GM18873 (cell line): Measurements from ENCODE around the gene PDF.
"Not testable (repeated sequence)": the region's sequence is repeated elsewhere in the genome, so short reads cannot be mapped to it uniquely, and the experiment has no call there.

Source experiments
- ATAC-seq: cut with Tn5 transposase; IDR thresholded peaks from one replicate; pipeline ENCODE4 v1.9.1; 2021; ENCODE audit warnings: mild to moderate bottlenecking, moderate library complexity, moderate number of reproducible peaks; ENCODE audit not compliant: unreplicated experiment, low FRiP score

PDF gene, protein sequence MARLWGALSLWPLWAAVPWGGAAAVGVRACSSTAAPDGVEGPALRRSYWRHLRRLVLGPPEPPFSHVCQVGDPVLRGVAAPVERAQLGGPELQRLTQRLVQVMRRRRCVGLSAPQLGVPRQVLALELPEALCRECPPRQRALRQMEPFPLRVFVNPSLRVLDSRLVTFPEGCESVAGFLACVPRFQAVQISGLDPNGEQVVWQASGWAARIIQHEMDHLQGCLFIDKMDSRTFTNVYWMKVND

DNA sequence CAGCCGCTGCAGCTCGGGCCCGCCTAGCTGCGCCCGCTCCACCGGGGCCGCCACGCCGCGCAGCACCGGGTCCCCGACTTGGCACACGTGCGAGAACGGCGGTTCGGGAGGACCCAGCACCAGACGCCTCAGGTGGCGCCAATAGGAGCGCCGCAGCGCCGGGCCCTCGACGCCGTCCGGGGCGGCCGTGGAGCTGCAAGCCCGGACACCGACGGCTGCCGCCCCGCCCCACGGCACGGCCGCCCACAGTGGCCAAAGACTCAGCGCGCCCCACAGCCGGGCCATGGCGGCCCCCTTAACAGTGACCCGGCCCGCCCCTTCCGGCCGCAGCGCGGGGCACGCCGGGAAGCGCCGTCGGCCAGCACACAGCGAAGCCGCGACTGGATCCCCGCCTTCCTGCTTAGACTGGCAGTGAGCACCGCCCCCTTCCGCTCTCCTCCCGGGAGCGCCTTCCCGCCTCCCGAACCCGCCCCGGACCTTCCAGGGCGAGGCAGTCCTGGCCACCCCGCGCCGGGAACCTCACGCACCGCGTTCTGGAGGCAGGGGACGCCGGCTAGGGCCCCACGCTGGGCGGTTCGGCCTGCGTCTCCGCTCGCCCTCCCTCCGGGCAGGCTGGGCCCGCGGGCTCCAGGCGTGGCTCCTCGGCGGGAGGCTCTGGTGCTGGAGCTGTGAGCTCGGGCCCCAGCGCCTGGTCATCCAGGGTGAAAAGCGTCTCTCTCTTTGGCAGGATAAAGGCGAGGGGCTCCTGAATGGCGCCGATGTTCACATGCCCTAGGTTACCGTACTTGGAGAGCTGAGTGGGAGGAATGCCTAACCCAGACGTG is at the start of gene PDF:
Gene PDF, minus strand, starts transcription at position 303 of the 824 bp plus-strand sequence. Its CDS starts 18 bp downstream, at position 285.
- peak; percentile 75 for ATAC-seq

DNA sequence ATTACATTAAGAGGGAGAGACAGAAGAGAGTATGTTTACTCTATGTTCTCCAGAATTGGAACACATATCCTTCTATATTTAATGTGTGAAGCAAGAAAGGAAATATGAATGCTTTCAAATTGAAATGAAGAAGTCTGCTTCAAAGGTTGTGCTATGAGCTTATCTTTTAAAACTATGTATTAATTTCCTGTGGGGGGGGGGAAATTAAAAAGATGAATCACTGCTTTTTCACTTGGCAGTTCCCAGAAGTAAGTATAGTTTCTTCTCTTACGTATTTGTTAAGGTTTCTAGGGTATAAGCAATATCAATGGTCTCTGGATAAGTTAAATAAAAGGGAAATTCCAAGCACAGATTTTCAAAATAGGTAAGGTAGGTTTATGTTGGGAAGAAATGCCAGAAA is 48.4 kb upstream of the PDF start:
- no peak for ATAC-seq

DNA sequence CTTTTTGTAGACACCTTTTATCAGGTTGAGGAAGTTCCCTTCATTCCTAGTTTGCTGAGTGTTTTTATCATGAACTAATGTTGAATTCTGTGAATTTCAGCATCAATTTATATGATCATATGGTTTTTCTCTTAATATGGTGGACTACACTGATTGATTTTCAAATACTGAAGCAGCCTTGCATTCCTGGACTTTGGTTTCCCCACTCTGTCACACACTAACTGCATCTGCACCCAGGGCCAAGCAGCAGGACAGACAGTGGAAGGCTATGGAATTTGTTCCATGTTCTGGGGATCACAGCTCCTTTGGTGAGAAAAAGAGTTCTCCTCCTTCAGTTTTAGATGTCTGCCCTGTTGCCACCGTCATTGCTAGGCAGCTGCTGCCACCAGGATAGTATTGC is 47.6 kb upstream of the PDF start:
- ATAC-seq, result no peak

DNA sequence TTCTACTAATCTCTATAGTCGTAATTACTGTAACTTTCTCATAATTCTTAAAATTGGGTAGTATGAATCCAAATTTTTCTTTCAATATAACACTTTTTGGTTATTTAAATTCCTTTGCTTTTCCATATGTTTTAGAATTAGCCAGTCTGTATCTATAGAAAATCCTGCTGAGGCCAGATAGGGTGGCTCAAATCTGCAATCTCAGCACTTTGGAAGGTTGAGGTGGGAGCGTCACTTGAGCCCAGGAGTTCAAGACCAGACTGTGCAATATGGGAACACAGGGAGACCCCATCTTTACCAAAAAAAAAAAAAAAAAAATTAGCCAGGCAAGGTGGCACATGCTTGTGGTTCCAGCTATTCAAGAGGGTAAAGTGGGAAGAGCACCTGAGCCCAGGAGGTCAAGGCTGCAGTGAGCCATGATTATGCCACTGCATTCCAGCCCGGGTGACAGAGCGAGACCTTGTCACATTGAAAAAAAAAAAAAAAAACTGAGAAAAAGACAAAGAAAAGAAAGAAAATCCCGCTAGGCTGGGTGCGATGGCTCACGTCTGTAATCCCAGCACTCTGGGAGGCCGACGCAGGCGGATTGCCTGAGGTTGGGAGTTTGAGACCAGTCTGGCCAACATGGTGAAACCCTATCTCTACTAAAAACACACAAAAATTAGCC is 46.1 kb upstream of the PDF start:
- no peak for ATAC-seq

DNA sequence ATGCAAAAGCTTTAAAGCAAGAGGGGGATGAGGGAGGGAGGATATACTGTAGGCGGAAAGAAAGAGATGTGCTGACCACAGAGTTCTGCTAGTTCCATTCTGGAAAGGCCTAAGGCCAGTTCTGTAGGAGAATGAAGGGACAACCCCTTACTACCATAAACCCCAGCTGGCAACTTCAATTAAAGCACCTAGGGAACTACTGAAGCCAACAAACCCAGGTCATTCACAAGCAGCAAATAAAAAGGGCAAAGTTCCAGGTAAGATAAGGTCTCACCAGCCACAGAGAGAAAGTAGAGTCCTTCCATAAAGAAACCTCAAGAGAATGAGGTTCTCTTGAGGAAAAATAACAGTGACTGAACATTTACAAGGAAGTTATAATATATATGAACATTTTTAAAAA is 42.6 kb upstream of the PDF start:
- no peak for ATAC-seq

DNA sequence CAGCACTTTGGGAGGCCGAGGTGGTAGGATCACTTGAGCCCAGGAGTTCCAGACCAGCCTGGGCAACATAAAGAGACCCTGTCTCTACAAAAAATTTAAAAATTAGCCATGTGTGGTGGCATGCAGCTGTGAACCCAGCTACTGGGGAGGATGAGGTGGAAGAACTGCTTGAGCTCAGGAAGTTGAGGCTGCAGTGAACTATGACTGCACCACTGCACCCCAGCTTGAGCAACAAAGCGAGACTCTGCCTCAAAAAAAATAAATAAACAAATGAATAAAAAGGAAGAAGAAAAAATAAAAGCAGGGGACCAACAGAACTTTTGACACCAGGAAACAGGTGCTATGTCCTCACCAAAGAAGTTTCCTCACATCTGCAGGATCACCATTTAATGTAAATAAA is 41.2 kb upstream of the PDF start:
- ATAC-seq, result no peak

DNA sequence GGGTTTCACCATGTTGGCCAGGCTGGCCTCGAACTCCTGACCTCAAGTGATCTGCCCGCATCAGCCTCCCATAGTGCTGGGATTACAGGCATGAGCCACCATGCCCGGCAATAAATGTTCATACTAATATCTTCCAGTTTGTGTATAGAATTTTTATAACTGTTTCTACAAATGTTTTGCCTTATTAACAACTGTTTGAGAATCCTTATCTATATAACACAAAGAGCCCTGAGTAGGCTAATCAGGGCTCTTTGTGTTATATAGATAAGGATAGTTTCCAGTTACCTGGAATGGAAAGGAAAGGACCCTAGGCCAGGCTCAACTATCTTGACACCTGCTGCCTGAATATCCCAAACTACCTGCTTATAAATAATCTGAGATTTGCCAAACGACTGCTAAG is 38.5 kb upstream of the PDF start:
- ATAC-seq, result no peak

DNA sequence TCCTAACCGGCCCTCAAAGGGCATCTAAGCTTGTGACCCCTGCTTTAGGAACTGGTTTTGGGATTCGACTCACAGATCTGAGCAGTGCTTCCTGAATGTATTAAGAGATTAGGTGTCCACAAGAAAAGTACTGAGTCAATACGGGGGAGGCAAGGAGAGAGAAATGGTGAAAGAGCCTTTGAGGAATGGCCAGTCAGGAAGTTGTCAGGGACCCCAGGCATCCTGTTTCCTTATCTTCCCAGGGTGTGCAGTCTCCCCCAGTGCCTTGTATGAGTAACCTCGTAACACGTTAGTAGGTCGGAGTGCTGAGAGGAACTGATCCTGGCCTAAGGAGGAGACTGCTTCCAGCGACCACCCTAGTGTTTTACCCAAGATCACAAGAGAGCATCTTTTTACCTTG is 37.6 kb upstream of the PDF start:
- no peak for ATAC-seq

DNA sequence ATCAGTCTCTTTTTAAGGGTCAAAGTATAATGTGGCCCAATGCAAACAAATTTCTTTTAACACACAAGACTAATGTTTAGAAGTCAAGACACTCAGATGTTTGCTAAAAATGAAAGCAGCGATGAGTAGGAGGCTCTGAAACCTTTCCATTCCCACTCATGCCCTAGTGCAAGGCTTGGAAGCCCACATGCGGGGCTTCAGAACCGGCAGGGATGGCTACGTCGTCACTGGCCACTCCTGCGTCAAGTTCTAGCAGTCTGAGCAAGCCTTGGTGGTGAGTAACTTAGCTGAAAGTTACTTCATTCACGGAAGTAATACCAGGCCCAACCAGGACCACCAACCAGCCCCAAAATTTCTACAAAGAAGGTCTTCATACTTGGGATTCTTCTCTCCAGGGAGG is 36.0 kb upstream of the PDF start:
- ATAC-seq, result no peak

DNA sequence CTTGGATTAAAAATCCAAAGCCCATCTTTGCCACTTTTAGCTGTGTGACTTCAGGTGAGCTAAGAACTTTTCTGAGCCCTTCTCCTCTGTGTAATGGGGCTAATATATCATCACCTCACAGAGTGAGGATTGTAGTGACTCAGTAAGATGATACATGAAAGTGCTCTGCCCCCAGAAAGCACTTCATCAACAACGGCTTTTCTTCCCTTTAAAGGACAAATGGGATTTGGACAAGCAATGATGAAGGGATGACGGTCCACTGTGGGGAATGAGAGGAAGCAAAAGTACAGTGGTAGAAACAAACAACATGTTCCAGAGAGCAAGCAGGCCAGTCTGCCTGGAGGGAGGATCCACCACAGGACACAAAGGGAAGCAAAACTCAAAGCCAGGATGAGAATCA is 35.5 kb upstream of the PDF start:
- no peak for ATAC-seq

DNA sequence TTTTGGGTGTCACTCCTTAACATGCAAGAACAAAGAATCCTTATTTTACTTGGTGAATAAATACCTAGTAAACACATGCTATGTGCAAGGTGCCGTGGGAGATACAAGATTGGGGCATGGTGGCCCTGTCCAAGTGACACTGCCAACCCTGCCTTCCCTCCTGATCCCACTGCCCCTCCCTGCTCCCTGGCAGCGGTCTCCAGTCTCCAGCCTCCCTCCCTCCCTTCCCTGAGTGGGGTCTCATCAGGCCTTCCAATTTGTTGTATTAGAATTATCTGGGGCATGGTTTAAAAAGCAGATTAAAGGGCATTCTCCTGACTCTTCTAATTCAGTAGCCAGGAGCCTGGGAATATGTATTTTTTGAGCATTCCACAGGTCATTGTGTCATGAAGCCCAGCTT is 33.7 kb upstream of the PDF start:
- ATAC-seq, result no peak

DNA sequence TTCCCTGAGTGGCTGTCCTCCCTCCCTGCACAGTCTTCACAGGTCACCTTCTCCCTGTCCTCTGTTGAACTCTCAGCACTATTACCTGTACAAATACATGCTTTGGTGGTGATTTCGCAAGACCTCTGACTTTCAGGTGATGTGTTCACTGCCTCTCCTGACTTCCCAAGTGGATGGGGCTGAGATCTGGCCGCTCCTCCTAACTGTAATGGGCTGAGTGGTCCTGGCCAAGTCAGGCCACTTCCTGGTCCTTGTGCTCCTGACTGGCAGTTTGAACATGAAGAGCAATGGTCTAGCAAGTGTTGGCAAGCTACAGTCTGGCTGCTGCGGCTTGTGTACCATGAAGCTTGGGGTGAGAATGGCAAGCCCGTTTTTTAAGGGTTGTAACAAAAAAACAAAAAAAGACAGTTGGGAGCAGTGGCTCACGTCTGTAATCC is 32.9 kb upstream of the PDF start:
- ATAC-seq, result no peak

DNA sequence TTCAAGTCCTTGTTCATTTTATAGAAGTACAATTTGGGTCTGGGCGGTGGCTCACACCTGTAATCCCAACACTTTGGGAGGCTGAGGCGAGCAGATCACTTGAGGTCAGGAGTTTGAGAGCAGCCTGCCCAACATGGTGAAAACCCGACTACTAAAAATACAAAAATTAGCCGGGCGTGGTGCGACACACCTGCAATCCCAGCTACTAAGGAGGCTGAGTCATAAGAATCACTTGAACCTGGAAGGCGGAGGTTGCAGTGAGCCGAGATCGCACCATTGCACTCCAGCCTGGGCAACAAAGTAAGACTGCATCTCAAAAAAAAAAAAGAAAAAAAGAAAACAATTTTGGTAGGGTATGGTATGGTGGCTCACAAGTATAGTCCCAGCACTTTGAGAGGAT is 29.7 kb upstream of the PDF start:
- ATAC-seq, result not testable (repeated sequence)

DNA sequence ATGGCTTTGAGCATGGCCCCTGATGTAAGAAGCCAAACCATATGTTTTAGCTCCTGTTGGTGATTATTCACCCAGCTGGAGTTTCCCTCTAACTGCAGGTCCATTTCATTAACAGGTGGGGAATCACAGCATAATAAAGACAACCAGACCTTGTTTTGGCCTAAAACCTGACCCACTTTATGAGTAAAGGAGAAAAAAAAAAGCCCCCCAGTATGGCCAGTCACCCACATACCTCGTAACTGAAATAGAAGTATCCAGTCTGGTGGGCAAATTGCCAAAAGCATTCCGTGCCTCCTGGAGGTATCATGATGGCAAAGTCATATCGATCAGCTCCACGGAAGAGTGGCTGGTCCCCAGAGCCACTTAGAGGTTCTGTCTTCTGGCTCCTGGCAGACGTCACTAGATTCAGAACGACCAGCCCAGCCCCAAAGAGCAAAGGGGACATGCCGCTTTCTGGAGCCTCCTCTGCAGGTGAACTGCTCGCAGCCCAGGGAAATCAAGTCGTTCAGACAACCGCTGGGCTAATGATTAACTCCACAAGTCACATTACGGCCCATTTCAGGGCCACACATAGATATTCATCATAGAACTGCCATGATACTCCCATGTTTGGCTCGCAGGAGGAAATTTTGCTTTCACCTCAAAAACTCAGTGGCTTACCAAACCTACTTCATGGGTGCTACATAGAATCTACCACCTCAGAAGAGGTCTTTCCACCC is 21.1 kb upstream of the PDF start, which contains the start of gene TMED6:
Gene TMED6, minus strand, starts transcription at position 478 of the 719 bp plus-strand sequence. Its CDS starts 33 bp downstream, at position 445.
- ATAC-seq, result no peak

DNA sequence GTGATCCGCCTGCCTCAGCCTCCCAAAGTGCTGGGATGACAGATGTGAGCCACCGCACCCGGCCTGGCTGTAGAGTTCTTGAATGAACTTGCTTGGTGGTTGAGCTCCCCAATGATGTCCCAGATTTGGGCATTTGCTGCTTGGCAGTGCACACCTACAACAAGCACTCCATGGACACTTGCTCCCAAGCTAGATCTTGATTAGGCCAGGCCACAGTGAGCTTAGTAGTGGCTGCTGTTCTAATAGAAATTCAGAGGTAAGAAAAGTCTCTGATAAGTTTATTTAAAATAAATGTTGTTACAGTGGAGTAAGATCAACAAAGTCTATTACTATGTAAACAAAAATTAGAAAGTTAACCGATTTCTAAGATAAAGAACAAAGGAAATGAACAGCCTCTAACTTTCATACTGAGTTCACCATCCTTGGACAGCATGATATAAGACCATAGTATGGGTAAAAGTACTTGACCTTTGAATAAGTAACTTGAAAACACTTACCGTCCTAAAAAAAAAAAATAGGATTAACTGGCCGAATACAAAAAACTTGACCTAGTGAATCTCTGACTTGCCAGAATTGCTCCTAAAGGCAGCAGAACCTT is 20.2 kb upstream of the PDF start:
- ATAC-seq, result no peak

DNA sequence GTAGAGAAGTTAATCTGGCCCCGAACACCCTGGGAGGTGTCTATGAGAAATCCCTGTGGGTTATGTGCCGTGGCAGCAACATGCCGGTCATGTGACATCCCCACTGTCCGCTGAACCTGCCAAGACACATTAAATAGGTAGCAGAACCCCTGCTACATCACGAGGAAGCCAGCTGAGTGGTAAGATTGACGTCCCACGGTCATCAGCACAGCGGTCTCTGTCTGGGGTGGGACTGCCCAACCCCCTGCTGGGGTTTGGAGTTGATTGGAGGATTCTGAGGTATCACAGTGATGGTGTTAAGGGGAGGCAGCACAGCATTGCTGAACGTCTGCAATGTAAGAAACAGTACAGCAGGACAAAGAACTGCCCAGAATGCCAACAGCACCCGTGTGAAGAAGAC is 19.1 kb upstream of the PDF start:
- ATAC-seq, result no peak

DNA sequence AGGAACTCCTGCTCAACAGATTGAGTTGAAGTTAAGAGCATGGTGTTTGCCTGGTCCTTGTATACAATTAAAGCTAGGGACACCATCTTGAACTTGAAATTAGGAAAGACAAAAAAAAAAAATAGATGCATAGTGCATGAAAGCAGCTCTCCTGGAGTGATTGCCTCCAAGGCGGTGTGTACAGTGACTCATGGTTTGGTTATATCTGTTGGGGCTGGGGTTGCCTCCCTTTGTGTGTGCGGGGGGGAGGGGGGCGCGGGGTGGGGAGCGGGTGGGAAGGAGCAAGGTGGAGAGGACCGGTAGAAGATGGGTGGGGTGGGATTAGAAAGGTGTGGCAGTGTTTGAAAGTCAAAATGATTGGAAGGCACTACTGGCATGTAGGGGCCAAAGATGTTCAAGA is 17.8 kb upstream of the PDF start:
- ATAC-seq, result no peak

DNA sequence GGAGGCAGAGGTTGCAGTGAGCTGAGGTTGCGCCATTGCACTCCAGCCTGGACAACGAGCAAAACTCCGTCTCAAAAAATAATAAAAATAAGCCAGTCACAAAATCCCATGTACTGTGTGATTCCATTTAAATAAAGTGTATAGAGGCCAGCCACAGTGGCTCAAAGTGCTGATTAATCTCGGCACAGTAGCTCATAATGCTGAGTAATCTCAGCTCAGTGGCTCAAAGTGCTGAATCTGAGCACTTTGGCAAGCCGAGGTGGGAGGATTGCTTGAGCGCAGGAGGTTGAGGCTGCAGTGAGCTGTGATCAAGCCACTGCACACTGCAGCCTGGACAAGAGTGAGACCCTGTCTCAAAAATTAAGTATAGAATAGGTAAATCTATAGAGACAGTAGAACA is 16.3 kb upstream of the PDF start:
- no peak for ATAC-seq

DNA sequence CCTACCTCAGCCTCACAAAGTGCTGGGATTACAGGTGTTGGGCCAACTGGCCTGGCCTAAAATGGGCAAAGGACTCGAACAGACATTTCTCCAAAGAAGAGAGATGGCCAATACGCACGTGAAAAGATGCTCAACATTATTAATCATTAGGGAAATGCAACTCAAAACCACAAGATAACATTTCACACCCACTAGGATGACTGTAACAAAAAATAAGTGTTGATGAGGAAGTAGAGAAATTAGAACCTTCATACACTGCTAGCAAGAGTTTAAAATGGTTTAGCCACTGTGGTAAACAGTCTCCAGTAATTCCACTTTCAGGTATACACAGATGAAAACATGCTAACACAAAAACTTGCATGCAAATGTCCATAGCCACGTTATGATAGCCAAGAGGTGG is 15.5 kb upstream of the PDF start:
- no peak for ATAC-seq

DNA sequence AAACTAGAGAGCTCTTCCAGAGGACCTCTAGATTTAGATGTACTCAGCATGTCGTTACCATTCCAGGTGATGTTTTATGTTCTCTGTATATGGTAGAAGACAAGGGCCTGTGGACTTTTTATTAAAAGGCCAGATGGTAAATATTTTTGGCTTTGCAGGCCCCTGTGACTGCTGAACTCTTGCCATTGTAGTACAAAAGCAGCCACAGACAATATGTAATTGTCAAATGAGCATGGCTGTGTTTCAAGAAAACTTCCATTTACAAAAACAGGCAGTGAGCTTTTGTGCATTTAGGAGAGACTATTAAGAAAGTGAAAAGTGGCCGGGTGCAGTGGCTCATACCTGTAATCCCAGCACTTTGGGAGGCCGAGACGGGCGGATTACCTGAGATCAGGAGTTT is 13.8 kb upstream of the PDF start:
- no peak for ATAC-seq
